K562 (cell line): ENCODE measurements around the gene OTOP1. TPM values are rescaled to one million over a fixed set of nuclear protein-coding genes. Genes with fewer than 3 reads are reported as not detected.

Source experiments
- CAMTA2 ChIP-seq: fragments of 250-450 bp; sonication (Bioruptor Pico); conservative IDR thresholded peaks from 2 replicates; pipeline ENCODE4 v1.5.1; 2022
- CEBPG ChIP-seq, 3 experiments: fragments of 200-800 bp in 1 of 3; sonication (Bioruptor generic) in 1 of 3; sonication (generic) in 1 of 3; formaldehyde crosslinking in 1 of 3; IDR thresholded peaks in 2 of 3; conservative IDR thresholded peaks in 1 of 3; 2 replicates each; pipeline versions ENCODE4 v1.6.1 to v1.8.0; 2016 to 2022; ENCODE audit warnings: missing compliant biosample characterization in 2 of 3, missing genetic modification characterization in 2 of 3, mild to moderate bottlenecking in 1 of 3, missing genetic modification reagents in 1 of 3
- COPS2 ChIP-seq: fragments of 450-650 bp; conservative IDR thresholded peaks from 2 replicates; pipeline ENCODE4 v1.6.1; 2016; ENCODE audit warnings: mild to moderate bottlenecking, moderate library complexity
- MBD2 ChIP-seq: sonication (generic); IDR thresholded peaks from 2 replicates; pipeline ENCODE4 v1.6.1; 2016; ENCODE audit warnings: low read depth, borderline replicate concordance
- PHF20 ChIP-seq: fragments of 450-650 bp; IDR thresholded peaks from 2 replicates; pipeline ENCODE4 v1.6.1; 2018; ENCODE audit not compliant: partially characterized antibody
- REST ChIP-seq, 2 experiments: fragments of 450-650 bp; formaldehyde crosslinking in 1 of 2; IDR thresholded peaks; 2 replicates each; pipeline versions ENCODE4 v1.4.0 to v1.6.1; 2014 to 2020; ENCODE audit warnings: mild to moderate bottlenecking in 2 of 2, borderline replicate concordance in 1 of 2, low read depth in 1 of 2
- TAF7 ChIP-seq: fragments of 450-650 bp; IDR thresholded peaks from 2 replicates; pipeline ENCODE4 v1.6.1; 2016; ENCODE audit warnings: missing genetic modification characterization, missing compliant biosample characterization
- ZC3H8 ChIP-seq: fragments of 450-650 bp; IDR thresholded peaks from 2 replicates; pipeline ENCODE4 v1.6.1; 2017
- ZNF239 ChIP-seq: fragments of 250-450 bp; sonication (Bioruptor Pico); IDR thresholded peaks from 2 replicates; pipeline ENCODE4 v1.4.0; 2020; ENCODE audit warnings: mild to moderate bottlenecking
- ZNF592 ChIP-seq: fragments of 450-650 bp; IDR thresholded peaks from 2 replicates; pipeline ENCODE4 v1.6.1; 2017; ENCODE audit warnings: antibody characterized with exemption, mild to moderate bottlenecking
- ZNF668 ChIP-seq: fragments of 250-450 bp; sonication (Bioruptor Pico); IDR thresholded peaks from 2 replicates; pipeline ENCODE4 v1.8.0; 2022; ENCODE audit warnings: mild to moderate bottlenecking, inconsistent platforms
- polyA plus RNA-seq, 8 experiments: library from polyadenylated mRNA; depleted of rRNA in 4 of 8; stranded (reverse) in 5 of 8; unstranded in 3 of 8; fragments of >200 nt; fragmentation: Nextera tagmentation in 2 of 8; fragmentation: Illumina TruSeq in 1 of 8; extraction: Ambion mirVana in 2 of 8; extraction: Trizol in 1 of 8; gene quantifications; 2 replicates each; pipeline versions ENCODE4 v1.2.1 to v1.2.3, GENCODE V29; 2011 to 2014; ENCODE audit warnings: inconsistent platforms in 1 of 8, missing spikeins in 1 of 8
- total RNA-seq, 7 experiments: library from RNA; depleted of rRNA in 6 of 7; stranded (reverse); fragments of >200 nt in 6 of 7; fragmentation: Illumina TruSeq in 2 of 7; extraction: Trizol in 2 of 7; gene quantifications; 2 replicates each; pipeline versions ENCODE4 v1.2.1 to v1.2.3, GENCODE V29; 2011 to 2021; ENCODE audit warnings: low replicate concordance in 1 of 7
- TF ChIP-seq, protein P1 (sequence below): fragments of 450-650 bp; IDR thresholded peaks from 2 replicates; pipeline ENCODE4 v1.6.1; 2016; ENCODE audit warnings: mild to moderate bottlenecking

OTOP1 gene
- total and polyA plus RNA-seq, 9 of the 15 experiments (the other 6 are each of a cell fraction or from before 2014, with no cell fraction given): not detected

- no peak for TF ChIP-seq REST (IDR thresholded peaks at IDR 0.05; ENCODE audit: borderline replicate concordance)
- TF ChIP-seq REST (CRISPR knock-in tag; IDR thresholded peaks at IDR 0.05; ENCODE audit: low read depth): no peak
- no peak for TF ChIP-seq ZNF592
- TF ChIP-seq, protein P1, sequence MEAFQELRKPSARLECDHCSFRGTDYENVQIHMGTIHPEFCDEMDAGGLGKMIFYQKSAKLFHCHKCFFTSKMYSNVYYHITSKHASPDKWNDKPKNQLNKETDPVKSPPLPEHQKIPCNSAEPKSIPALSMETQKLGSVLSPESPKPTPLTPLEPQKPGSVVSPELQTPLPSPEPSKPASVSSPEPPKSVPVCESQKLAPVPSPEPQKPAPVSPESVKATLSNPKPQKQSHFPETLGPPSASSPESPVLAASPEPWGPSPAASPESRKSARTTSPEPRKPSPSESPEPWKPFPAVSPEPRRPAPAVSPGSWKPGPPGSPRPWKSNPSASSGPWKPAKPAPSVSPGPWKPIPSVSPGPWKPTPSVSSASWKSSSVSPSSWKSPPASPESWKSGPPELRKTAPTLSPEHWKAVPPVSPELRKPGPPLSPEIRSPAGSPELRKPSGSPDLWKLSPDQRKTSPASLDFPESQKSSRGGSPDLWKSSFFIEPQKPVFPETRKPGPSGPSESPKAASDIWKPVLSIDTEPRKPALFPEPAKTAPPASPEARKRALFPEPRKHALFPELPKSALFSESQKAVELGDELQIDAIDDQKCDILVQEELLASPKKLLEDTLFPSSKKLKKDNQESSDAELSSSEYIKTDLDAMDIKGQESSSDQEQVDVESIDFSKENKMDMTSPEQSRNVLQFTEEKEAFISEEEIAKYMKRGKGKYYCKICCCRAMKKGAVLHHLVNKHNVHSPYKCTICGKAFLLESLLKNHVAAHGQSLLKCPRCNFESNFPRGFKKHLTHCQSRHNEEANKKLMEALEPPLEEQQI: no peak
- no peak for TF ChIP-seq ZNF239 (CRISPR knock-in tag)
- TF ChIP-seq CAMTA2: no peak
- TF ChIP-seq PHF20: peak; percentile 99
- no peak for TF ChIP-seq ZC3H8
- TF ChIP-seq ZNF668: no peak
- TF ChIP-seq MBD2: peak; percentile 85; the same call in 1 of the 2 replicates
- TF ChIP-seq TAF7: peak; percentile 83
- no peak for TF ChIP-seq COPS2
- TF ChIP-seq CEBPG (CRISPR knock-in tag; IDR thresholded peaks at IDR 0.05): no peak
- TF ChIP-seq CEBPG (tag; conservative IDR thresholded peaks at IDR 0.05 in 1 of 2, IDR thresholded peaks at IDR 0.05 in 1 of 2): no peak
These were observed 21.5 kb upstream of the OTOP1 start, which contains the start of gene TMEM128 (continued) for GRCh38 chr4:4248029-4248884.
